ENCODE measurements around the gene CELF5. TPM values are rescaled to one million over a fixed set of nuclear protein-coding genes. Genes with fewer than 3 reads are reported as not detected.

The CELF5 gene
- polyA plus RNA-seq, 4 donors, result 0.53 to 0.70 (median 0.54) TPM; not detected in 1

DNA sequence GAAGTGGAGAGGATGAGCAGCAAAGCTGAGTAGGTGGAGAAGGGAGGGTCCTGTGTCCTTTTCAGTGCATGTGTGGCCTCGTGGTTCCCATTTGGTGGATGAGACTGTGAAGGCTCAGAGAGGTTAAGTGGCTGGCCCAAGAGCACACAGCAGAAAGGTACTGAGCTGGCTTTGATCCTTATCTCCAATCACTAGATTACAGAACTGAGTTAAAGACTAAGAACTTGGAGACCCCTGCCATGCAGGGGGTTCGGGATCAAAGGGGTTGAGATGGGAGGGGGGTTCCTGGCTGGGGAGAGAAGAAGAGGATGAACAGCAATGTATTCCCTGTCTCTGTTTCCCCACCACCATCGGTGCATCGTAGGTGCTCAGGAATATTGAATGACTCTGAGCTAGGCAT is 11.8 kb downstream of the CELF5 start:
- WGBS, 3 donors, result 53 to 70% (median 56%) methylated on average over 4 of the region's 4 CpGs
- no peaks in the 10 kb centered on the region for H3K36me3 ChIP-seq (ENCODE audit: control insufficient read depth in 3 of 3, insufficient read depth in 2 of 3, low read depth in 1 of 3, low read length in 3 of 3)

GRCh38 chr19:3238066-3238561 is 13.7 kb downstream of the CELF5 start:
- no peak overlapping the region for H3K27ac ChIP-seq (ENCODE audit: low read depth in 1 of 3, low read length in 2 of 3)
- 74 to 85% (median 83%) methylated on average over 7 of the region's 7 CpGs for WGBS, 3 donors
- H3K27me3 ChIP-seq (ENCODE audit: control insufficient read depth in 3 of 3, insufficient read depth in 3 of 3, low read length in 3 of 3), result peaks cover 0 to 4% (median 0%) of the 10 kb centered on the region in 3 donors
- H3K9me3 ChIP-seq (ENCODE audit: control insufficient read depth in 2 of 2, insufficient read depth in 1 of 2, low read depth in 1 of 2, low read length in 1 of 2), result peaks cover 0 to 4% of the 10 kb centered on the region in 2 donors
- H3K4me3 ChIP-seq (ENCODE audit: low read depth in 1 of 3, low read length in 3 of 3), result no peak overlapping the region
- H3K4me1 ChIP-seq (ENCODE audit: control insufficient read depth in 3 of 3, insufficient read depth in 2 of 3, low read depth in 1 of 3, low read length in 2 of 3), result no peaks in the 10 kb centered on the region
- no peak for FAIRE-seq
- no peak for DNase-seq
- H3K36me3 ChIP-seq (ENCODE audit: control insufficient read depth in 3 of 3, insufficient read depth in 2 of 3, low read depth in 1 of 3, low read length in 3 of 3), result no peaks in the 10 kb centered on the region

More for the DNA sequence above, 11.8 kb downstream of the CELF5 start:
- Histone ChIP-seq H3K4me3 (ENCODE audit: low read depth in 1 of 3, low read length in 3 of 3) (no peak overlapping the region), H3K27ac (ENCODE audit: low read depth in 1 of 3, low read length in 2 of 3) (no peak overlapping the region), H3K27me3 (ENCODE audit: control insufficient read depth in 3 of 3, insufficient read depth in 3 of 3, low read length in 3 of 3) (peaks cover 0 to 6% (median 0%) of the 10 kb centered on the region in 3 donors), H3K4me1 (ENCODE audit: control insufficient read depth in 3 of 3, insufficient read depth in 2 of 3, low read depth in 1 of 3, low read length in 2 of 3) (no peaks in the 10 kb centered on the region), H3K9me3 (ENCODE audit: control insufficient read depth in 2 of 2, insufficient read depth in 1 of 2, low read depth in 1 of 2, low read length in 1 of 2) (peaks cover 0 to 4% of the 10 kb centered on the region in 2 donors)
- DNase-seq (no peak), FAIRE-seq (no peak)

DNA sequence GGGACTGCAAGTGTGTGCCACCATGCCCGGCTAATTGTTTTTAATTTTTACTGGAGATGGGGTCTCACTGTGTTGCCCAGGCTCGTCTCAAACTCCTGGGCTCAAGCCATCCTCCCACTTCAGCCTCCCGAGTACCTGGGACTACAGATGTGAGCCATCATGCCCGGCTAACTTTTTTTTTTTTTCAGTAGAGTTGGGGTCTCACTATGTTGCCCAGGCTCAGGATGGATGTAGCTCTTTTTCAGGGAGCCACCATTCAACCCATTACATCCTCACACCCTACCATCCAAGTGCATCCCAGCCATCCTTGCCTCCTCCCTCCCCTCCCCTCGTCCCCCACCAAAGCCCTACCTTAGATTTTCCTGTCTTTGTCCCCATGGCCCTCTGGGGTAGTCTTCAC is 14.9 kb downstream of the CELF5 start:
- Histone ChIP-seq H3K4me1 (ENCODE audit: control insufficient read depth in 3 of 3, insufficient read depth in 2 of 3, low read depth in 1 of 3, low read length in 2 of 3) (no peaks in the 10 kb centered on the region), H3K27me3 (ENCODE audit: control insufficient read depth in 3 of 3, insufficient read depth in 3 of 3, low read length in 3 of 3) (no peaks in the 10 kb centered on the region), H3K9me3 (ENCODE audit: control insufficient read depth in 2 of 2, insufficient read depth in 1 of 2, low read depth in 1 of 2, low read length in 1 of 2) (peaks cover 0 to 4% of the 10 kb centered on the region in 2 donors), H3K27ac (ENCODE audit: low read depth in 1 of 3, low read length in 2 of 3) (no peak overlapping the region), H3K36me3 (ENCODE audit: control insufficient read depth in 3 of 3, insufficient read depth in 2 of 3, low read depth in 1 of 3, low read length in 3 of 3) (no peaks in the 10 kb centered on the region), H3K4me3 (ENCODE audit: low read depth in 1 of 3, low read length in 3 of 3) (no peak overlapping the region)
- DNase-seq (no peak), FAIRE-seq (no peak)
- WGBS, 3 donors, result 74 to 82% (median 78%) methylated on average over 5 of the region's 5 CpGs

- FAIRE-seq, result no peak
Measured at GRCh38 chr19:3243819-3244700, 19.6 kb downstream of the CELF5 start.

DNA sequence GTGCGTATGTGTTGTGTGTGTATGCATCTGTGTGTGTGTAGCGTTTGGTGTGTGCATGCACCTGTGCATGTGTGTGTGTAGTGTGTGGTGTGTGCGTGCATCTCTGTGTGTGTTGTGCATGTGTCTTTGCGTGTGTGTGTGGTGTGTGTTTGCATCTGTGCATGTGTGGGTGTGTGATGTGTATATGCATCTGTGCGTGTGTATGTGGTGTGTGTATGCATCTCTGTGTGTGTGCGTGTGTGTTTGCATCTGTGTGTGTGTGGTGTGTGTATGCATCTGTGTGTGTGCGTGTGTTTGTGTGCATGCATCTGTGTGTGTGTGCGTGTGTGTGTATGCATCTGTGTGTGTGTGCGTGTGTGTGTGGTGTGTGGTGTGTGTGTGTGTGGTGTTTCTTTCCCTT is 20.6 kb downstream of the CELF5 start:
- H3K27ac ChIP-seq (ENCODE audit: low read depth in 1 of 3, low read length in 2 of 3), result no peak overlapping the region
- H3K36me3 ChIP-seq (ENCODE audit: control insufficient read depth in 3 of 3, insufficient read depth in 2 of 3, low read depth in 1 of 3, low read length in 3 of 3), result no peaks in the 10 kb centered on the region
- DNase-seq (no peak), FAIRE-seq (no peak)
- H3K9me3 ChIP-seq (ENCODE audit: control insufficient read depth in 2 of 2, insufficient read depth in 1 of 2, low read depth in 1 of 2, low read length in 1 of 2), result no peaks in the 10 kb centered on the region
- H3K4me3 ChIP-seq (ENCODE audit: low read depth in 1 of 3, low read length in 3 of 3), result no peak overlapping the region
- WGBS, 3 donors, result 90 to 97% (median 93%) methylated on average over 9 of the region's 9 CpGs
- H3K27me3 ChIP-seq (ENCODE audit: control insufficient read depth in 3 of 3, insufficient read depth in 3 of 3, low read length in 3 of 3), result no peaks in the 10 kb centered on the region
- no peaks in the 10 kb centered on the region for H3K4me1 ChIP-seq (ENCODE audit: control insufficient read depth in 3 of 3, insufficient read depth in 2 of 3, low read depth in 1 of 3, low read length in 2 of 3)

More at GRCh38 chr19:3243819-3244700, 19.6 kb downstream of the CELF5 start:
- DNase-seq, result peak; percentile 25 to 72
- H3K27ac ChIP-seq (ENCODE audit: low read depth in 1 of 3, low read length in 2 of 3), result no peak overlapping the region
- WGBS, 3 donors, result 42 to 48% (median 47%) methylated on average over 23 of the region's 23 CpGs
- H3K27me3 ChIP-seq (ENCODE audit: control insufficient read depth in 3 of 3, insufficient read depth in 3 of 3, low read length in 3 of 3), result no peaks in the 10 kb centered on the region
- no peaks in the 10 kb centered on the region for H3K4me1 ChIP-seq (ENCODE audit: control insufficient read depth in 3 of 3, insufficient read depth in 2 of 3, low read depth in 1 of 3, low read length in 2 of 3)
- no peaks in the 10 kb centered on the region for H3K36me3 ChIP-seq (ENCODE audit: control insufficient read depth in 3 of 3, insufficient read depth in 2 of 3, low read depth in 1 of 3, low read length in 3 of 3)
- no peaks in the 10 kb centered on the region for H3K9me3 ChIP-seq (ENCODE audit: control insufficient read depth in 2 of 2, insufficient read depth in 1 of 2, low read depth in 1 of 2, low read length in 1 of 2)
- H3K4me3 ChIP-seq (ENCODE audit: low read depth in 1 of 3, low read length in 3 of 3), result no peak overlapping the region

DNA sequence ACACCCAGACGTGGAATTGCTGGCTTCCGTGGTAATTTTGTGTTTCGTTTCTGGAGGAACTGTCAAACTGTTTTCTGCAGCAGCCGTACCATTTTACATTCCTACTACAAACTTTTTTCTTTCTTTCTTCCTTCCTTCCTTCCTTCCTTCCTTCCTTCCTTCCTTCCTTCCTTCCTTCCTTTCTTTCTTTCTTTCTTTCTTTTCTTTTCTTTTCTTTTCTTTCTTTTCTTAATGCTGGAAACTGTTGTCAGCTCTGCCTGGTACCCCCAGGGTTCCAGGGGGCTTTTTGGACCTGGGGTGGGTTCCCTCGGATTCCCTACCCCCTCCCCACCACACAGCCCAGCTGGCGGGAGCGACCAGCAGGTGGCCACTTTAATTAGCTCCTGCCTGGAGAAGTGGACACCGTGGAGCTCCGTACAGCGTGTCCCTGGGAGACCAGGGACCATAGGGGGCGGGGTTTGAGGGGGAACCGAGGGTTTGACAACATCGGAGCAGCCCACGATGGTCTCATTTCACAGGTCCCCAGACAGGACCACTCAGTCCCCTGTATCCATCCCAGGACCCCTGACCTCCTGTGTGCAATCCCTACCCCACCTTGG is 24.4 kb downstream of the CELF5 start:
- Histone ChIP-seq H3K27me3 (ENCODE audit: control insufficient read depth in 3 of 3, insufficient read depth in 3 of 3, low read length in 3 of 3) (no peaks in the 10 kb centered on the region), H3K36me3 (ENCODE audit: control insufficient read depth in 3 of 3, insufficient read depth in 2 of 3, low read depth in 1 of 3, low read length in 3 of 3) (no peaks in the 10 kb centered on the region), H3K4me1 (ENCODE audit: control insufficient read depth in 3 of 3, insufficient read depth in 2 of 3, low read depth in 1 of 3, low read length in 2 of 3) (no peaks in the 10 kb centered on the region), H3K27ac (ENCODE audit: low read depth in 1 of 3, low read length in 2 of 3) (no peak overlapping the region), H3K4me3 (ENCODE audit: low read depth in 1 of 3, low read length in 3 of 3) (no peak overlapping the region), H3K9me3 (ENCODE audit: control insufficient read depth in 2 of 2, insufficient read depth in 1 of 2, low read depth in 1 of 2, low read length in 1 of 2) (peaks cover 0 to 17% of the 10 kb centered on the region in 2 donors)
- FAIRE-seq (no peak), DNase-seq (no peak)
- 49 to 56% (median 50%) methylated on average over 14 of the region's 14 CpGs for WGBS, 3 donors

GRCh38 chr19:3249408-3249807 is 24.9 kb downstream of the CELF5 start:
- no peak for DNase-seq
- Histone ChIP-seq H3K36me3 (ENCODE audit: control insufficient read depth in 3 of 3, insufficient read depth in 2 of 3, low read depth in 1 of 3, low read length in 3 of 3) (no peaks in the 10 kb centered on the region), H3K4me1 (ENCODE audit: control insufficient read depth in 3 of 3, insufficient read depth in 2 of 3, low read depth in 1 of 3, low read length in 2 of 3) (no peaks in the 10 kb centered on the region), H3K9me3 (ENCODE audit: control insufficient read depth in 2 of 2, insufficient read depth in 1 of 2, low read depth in 1 of 2, low read length in 1 of 2) (peaks cover 0 to 19% of the 10 kb centered on the region in 2 donors), H3K27me3 (ENCODE audit: control insufficient read depth in 3 of 3, insufficient read depth in 3 of 3, low read length in 3 of 3) (no peaks in the 10 kb centered on the region), H3K4me3 (ENCODE audit: low read depth in 1 of 3, low read length in 3 of 3) (no peak overlapping the region), H3K27ac (ENCODE audit: low read depth in 1 of 3, low read length in 2 of 3) (no peak overlapping the region)
- FAIRE-seq, result no peak
- 77 to 82% (median 79%) methylated on average over 10 of the region's 10 CpGs for WGBS, 3 donors

GRCh38 chr19:3250675-3251074 is 26.2 kb downstream of the CELF5 start:
- FAIRE-seq (no peak), DNase-seq (peak in 1 of 2 donors; percentile 20)
- H3K27me3 ChIP-seq (ENCODE audit: control insufficient read depth in 3 of 3, insufficient read depth in 3 of 3, low read length in 3 of 3), result no peaks in the 10 kb centered on the region
- H3K9me3 ChIP-seq (ENCODE audit: control insufficient read depth in 2 of 2, insufficient read depth in 1 of 2, low read depth in 1 of 2, low read length in 1 of 2), result peaks cover 0 to 19% of the 10 kb centered on the region in 2 donors
- no peaks in the 10 kb centered on the region for H3K4me1 ChIP-seq (ENCODE audit: control insufficient read depth in 3 of 3, insufficient read depth in 2 of 3, low read depth in 1 of 3, low read length in 2 of 3)
- H3K4me3 ChIP-seq (ENCODE audit: low read depth in 1 of 3, low read length in 3 of 3), result no peak overlapping the region
- H3K27ac ChIP-seq (ENCODE audit: low read depth in 1 of 3, low read length in 2 of 3), result no peak overlapping the region
- no peaks in the 10 kb centered on the region for H3K36me3 ChIP-seq (ENCODE audit: control insufficient read depth in 3 of 3, insufficient read depth in 2 of 3, low read depth in 1 of 3, low read length in 3 of 3)
- 59 to 72% (median 68%) methylated on average over 7 of the region's 7 CpGs for WGBS, 3 donors
